GM19468 (cell line): ENCODE results near the gene KIR3DL2.
"Not testable (repeated sequence)": the region's sequence is repeated elsewhere in the genome, so short reads cannot be mapped to it uniquely, and the experiment has no call there.

Experiments
- ATAC-seq: cut with Tn5 transposase; IDR thresholded peaks from one replicate; pipeline ENCODE4 v1.9.1; 2021; ENCODE audit warnings: mild to moderate bottlenecking, moderate library complexity, moderate number of reproducible peaks; ENCODE audit not compliant: unreplicated experiment; ENCODE audit errors: extremely low read depth

Gene KIR3DL2

GRCh38 chr19:54850061-54850640, at the start of gene KIR3DL2:
Gene KIR3DL2, plus strand, starts transcription at chr19:54850443. Its CDS starts 33 bp downstream, at chr19:54850476.
- ATAC-seq, result not testable (repeated sequence)

- ATAC-seq, result no peak
Measured at GRCh38 chr19:54803410-54803809, 46.8 kb upstream of the KIR3DL2 start, which contains the start of gene KIR2DL4. Gene KIR2DL4, plus strand, starts transcription at chr19:54803610. Its CDS starts 42 bp downstream, at chr19:54803652.

GRCh38 chr19:54804101-54804500, 46.1 kb upstream of the KIR3DL2 start:
- no peak for ATAC-seq

GRCh38 chr19:54804571-54804970, 45.7 kb upstream of the KIR3DL2 start:
- no peak for ATAC-seq

- no peak for ATAC-seq
Measured at GRCh38 chr19:54805665-54806515, 44.4 kb upstream of the KIR3DL2 start.

GRCh38 chr19:54806516-54806838, 43.8 kb upstream of the KIR3DL2 start:
- ATAC-seq, result no peak

- ATAC-seq, result not testable (repeated sequence)
Measured at GRCh38 chr19:54814571-54814970, 35.7 kb upstream of the KIR3DL2 start.

- not testable (repeated sequence) for ATAC-seq
Measured at GRCh38 chr19:54816251-54816650, 34.0 kb upstream of the KIR3DL2 start, which contains the start of gene KIR3DL1. Gene KIR3DL1, plus strand, starts transcription at chr19:54816468.

- no peak for ATAC-seq
Measured at GRCh38 chr19:54817670-54818536, 32.3 kb upstream of the KIR3DL2 start.

- not testable (repeated sequence) for ATAC-seq
Measured at GRCh38 chr19:54824416-54824815, 25.8 kb upstream of the KIR3DL2 start.

- ATAC-seq, result not testable (repeated sequence)
Measured at GRCh38 chr19:54825326-54825725, 24.9 kb upstream of the KIR3DL2 start.

- ATAC-seq, result not testable (repeated sequence)
Measured at GRCh38 chr19:54828064-54828463, 22.2 kb upstream of the KIR3DL2 start.

GRCh38 chr19:54832496-54832895, 17.7 kb upstream of the KIR3DL2 start, which contains the start of gene KIR2DS4:
Gene KIR2DS4, plus strand, starts transcription at chr19:54832676.
- ATAC-seq, result not testable (repeated sequence)

- not testable (repeated sequence) for ATAC-seq
Measured at GRCh38 chr19:54835126-54835525, 15.1 kb upstream of the KIR3DL2 start.

- ATAC-seq, result not testable (repeated sequence)
Measured at GRCh38 chr19:54837522-54837921, 12.7 kb upstream of the KIR3DL2 start.

GRCh38 chr19:54843171-54843570, 7.1 kb upstream of the KIR3DL2 start:
- not testable (repeated sequence) for ATAC-seq

- ATAC-seq, result no peak
Measured at GRCh38 chr19:54850930-54851329, 687 bp downstream of the KIR3DL2 start.

GRCh38 chr19:54851353-54851752, 1.1 kb downstream of the KIR3DL2 start:
- ATAC-seq, result no peak

- ATAC-seq, result not testable (repeated sequence)
Measured at GRCh38 chr19:54855241-54855640, 5.0 kb downstream of the KIR3DL2 start.

- ATAC-seq, result not testable (repeated sequence)
Measured at GRCh38 chr19:54858476-54858875, 8.2 kb downstream of the KIR3DL2 start.
